B cell (primary cell): ENCODE results near the gene SLC26A8. TPM values are rescaled to one million over a fixed set of nuclear protein-coding genes. Genes with fewer than 3 reads are reported as not detected.

ENCODE experiments used
- ATAC-seq: fragments of 200-7000 bp; cut with Tn5 transposase; one replicate; pipeline ENCODE4 v1.10.0; 2021; ENCODE audit warnings: low read depth, mild to moderate bottlenecking, moderate number of reproducible peaks, moderate library complexity
- CTCF ChIA-PET: fragments of 350-600 bp; sonication (Branson Sonifier 250); formaldehyde crosslinking; loops from one replicate; lab custom pipeline; 2021; ENCODE audit warnings: antibody characterized with exemption, inconsistent platforms; lab: Charles Lee
- POLR2A ChIA-PET: fragments of 350-600 bp; sonication (Branson Sonifier 250); formaldehyde crosslinking; loops from one replicate; lab custom pipeline; 2021; ENCODE audit warnings: antibody characterized with exemption; lab: Charles Lee
- DNase-seq: peaks from one replicate; pipeline ENCODE4 v3.0.0; 2013
- H2AFZ ChIP-seq: 2 replicates; pipeline ENCODE4 v1.6.1; 2012; ENCODE audit warnings: mild to moderate bottlenecking, low read depth, low read length; ENCODE audit not compliant: insufficient read depth, poor library complexity, severe bottlenecking
- H3K27ac ChIP-seq, 2 donors: 1 replicate in 1 of 2; 2 replicates in 1 of 2; pipeline ENCODE4 v1.5.1; 2012 to 2013; ENCODE audit warnings: low read length in 2 of 2, mild to moderate bottlenecking in 2 of 2, moderate library complexity in 1 of 2
- H3K27me3 ChIP-seq, 4 experiments: fragments of 200-600 bp in 1 of 4; sonication (generic) in 1 of 4; replicated peaks in 1 of 4; 1 replicate in 2 of 4; 2 replicates in 2 of 4; pipeline versions ENCODE4 v1.6.1 to v1.7.0; 2013 to 2016; ENCODE audit warnings: low read length in 3 of 4, mild to moderate bottlenecking in 2 of 4, mixed read lengths in 1 of 4, moderate library complexity in 1 of 4; ENCODE audit not compliant: insufficient read depth in 4 of 4, control insufficient read depth in 3 of 4; ENCODE audit errors: control extremely low read depth in 1 of 4
- H3K36me3 ChIP-seq, 2 experiments: replicated peaks in 1 of 2; 1 replicate in 1 of 2; 2 replicates in 1 of 2; pipeline versions ENCODE4 v1.6.1 to v1.7.1; 2013; ENCODE audit warnings: low read length in 1 of 2; ENCODE audit not compliant: insufficient read depth in 2 of 2, control insufficient read depth in 1 of 2; ENCODE audit errors: control extremely low read depth in 1 of 2, extremely low read depth in 1 of 2
- H3K4me1 ChIP-seq, 2 donors: fragments of 200-600 bp in 1 of 2; sonication (generic) in 1 of 2; 1 replicate in 1 of 2; 2 replicates in 1 of 2; pipeline versions ENCODE4 v1.5.1 to v1.6.1; 2013 to 2017; ENCODE audit warnings: low read length in 2 of 2; ENCODE audit not compliant: control insufficient read depth in 2 of 2, insufficient read depth in 2 of 2
- H3K4me2 ChIP-seq: replicated peaks from 2 replicates; pipeline ENCODE3; 2012; ENCODE audit warnings: mild to moderate bottlenecking, low read depth, low read length; ENCODE audit not compliant: poor library complexity, severe bottlenecking
- H3K4me3 ChIP-seq, 5 experiments: fragments of 200-600 bp in 1 of 5; sonication (generic) in 1 of 5; 1 replicate in 3 of 5; 2 replicates in 2 of 5; pipeline versions ENCODE4 v1.5.1 to v1.7.0; 2011 to 2016; ENCODE audit warnings: low read length in 4 of 5, mild to moderate bottlenecking in 4 of 5, low read depth in 2 of 5, control low read depth in 1 of 5, moderate library complexity in 1 of 5; ENCODE audit not compliant: insufficient read depth in 1 of 5; ENCODE audit errors: control extremely low read depth in 1 of 5, extremely low read depth in 1 of 5
- H3K79me2 ChIP-seq: fragments of 200-600 bp; sonication (generic); one replicate; pipeline ENCODE4 v1.6.0; 2016; ENCODE audit warnings: low read length; ENCODE audit not compliant: control insufficient read depth, insufficient read depth
- H3K9ac ChIP-seq: fragments of 200-600 bp; sonication (generic); 2 replicates; pipeline ENCODE4 v1.6.1; 2017; ENCODE audit warnings: mild to moderate bottlenecking, low read length, moderate library complexity
- H3K9me3 ChIP-seq, 3 donors: one replicate each; pipeline versions ENCODE4 v1.6.1 to v1.7.1; 2013; ENCODE audit warnings: low read length in 2 of 3; ENCODE audit not compliant: control insufficient read depth in 2 of 3, insufficient read depth in 1 of 3; ENCODE audit errors: control extremely low read depth in 1 of 3
- H4K20me1 ChIP-seq: 2 replicates; pipeline ENCODE4 v1.6.0; 2012; ENCODE audit warnings: mild to moderate bottlenecking, low read length; ENCODE audit not compliant: insufficient read depth, control insufficient read depth, poor library complexity, severe bottlenecking
- H3K27ac Mint-ChIP-seq: one replicate; pipeline ENCODE4 v1.8.0; 2021; ENCODE audit warnings: mixed read lengths
- H3K27me3 Mint-ChIP-seq: one replicate; pipeline ENCODE4 v1.8.0; 2021; ENCODE audit warnings: mixed read lengths
- H3K4me1 Mint-ChIP-seq: one replicate; pipeline ENCODE4 v1.8.0; 2021; ENCODE audit warnings: mixed read lengths
- H3K4me3 Mint-ChIP-seq: one replicate; pipeline ENCODE4 v1.8.0; 2021; ENCODE audit warnings: mixed read lengths
- H3K9me3 Mint-ChIP-seq: one replicate; pipeline ENCODE4 v1.8.0; 2022; ENCODE audit warnings: mixed read lengths; ENCODE audit not compliant: insufficient read depth
- CTCF ChIP-seq: fragments of 200-600 bp; IDR thresholded peaks from one replicate; pipeline ENCODE4 v1.8.0; 2022; ENCODE audit warnings: antibody characterized with exemption, mild to moderate bottlenecking
- EZH2 ChIP-seq: IDR thresholded peaks from 2 replicates; pipeline ENCODE4 v1.6.1; 2012; ENCODE audit warnings: borderline replicate concordance, low read depth, mild to moderate bottlenecking, moderate library complexity, low read length; ENCODE audit not compliant: insufficient read depth, poor library complexity, severe bottlenecking
- WGBS: methylation state at CpG from one replicate; pipeline ENCODE4 v1.1.5; 2013; ENCODE audit warnings: missing lambda C conversion rate; ENCODE audit not compliant: insufficient coverage; 5-methylcytosine and 5-hydroxymethylcytosine counted together
- intact Hi-C: fragments of 100-400 bp; cut with micrococcal nuclease; formaldehyde crosslinking; loops from one replicate; pipeline ENCODE4 v1.10.0; 2022
- polyA plus RNA-seq: library from polyadenylated mRNA; depleted of rRNA; stranded (reverse); fragments of >200 nt; gene quantifications from 2 replicates; pipeline ENCODE4 v1.2.3, GENCODE V29; 2012
- total RNA-seq, 2 donors: library from RNA; stranded (reverse); fragments of 120-200 nt in 1 of 2; gene quantifications; 1 replicate in 1 of 2; 2 replicates in 1 of 2; pipeline versions ENCODE4 v1.2.3 to v1.2.4, GENCODE V29; 2013 to 2022

The SLC26A8 gene
- total and polyA plus RNA-seq, 2 donors (not counting 1 experiment from before 2014, with no cell fraction given), result 0.01 TPM; not detected in 1

GRCh38 chr6:36028877-36029324 lies 4.5 kb upstream of the SLC26A8 start:
- Histone ChIP-seq H3K4me1 (peaks cover 35 to 43% of the 10 kb centered on the region in 2 donors), H3K27ac (peak overlapping the region; percentile 61 to 64), H3K9me3 (no peaks in the 10 kb centered on the region), H2AFZ (peak overlapping the region; percentile 96), H3K9ac (peak overlapping the region; percentile 88), H3K4me3 (peak overlapping the region; percentile 79 to 91 (median 87)), H3K79me2 (peaks cover 62% of the 10 kb centered on the region), H3K4me2 (peak overlapping the region; percentile 81), H4K20me1 (peaks cover 45% of the 10 kb centered on the region), H3K36me3 (no peaks in the 10 kb centered on the region), H3K27me3 (peaks cover 0 to 15% (median 12%) of the 10 kb centered on the region in 4 experiments)
- peak overlapping the region; percentile 96 for H3K4me3 Mint-ChIP-seq
- peaks cover 46% of the 10 kb centered on the region for H3K4me1 Mint-ChIP-seq
- no peak for ATAC-seq
- CTCF ChIA-PET, result interaction anchor here (0.5 to 9.2 kb wide), 17 partner anchors 9 to 1685 kb away, joined by 3 to 150 read pairs (median 4); partner anchors contain the start of gene BRPF3
- 0% methylated on average over 3 of the region's 13 CpGs for WGBS
- TF ChIP-seq EZH2, result no peak
- TF ChIP-seq CTCF, result no peak
- H3K27ac Mint-ChIP-seq, result peak overlapping the region; percentile 93
- POLR2A ChIA-PET, result interaction anchor here (0.8 to 1.2 kb wide), 2 partner anchors 95 to 127 kb away, joined by 3 to 4 read pairs; no protein-coding TSS in a partner anchor
- intact Hi-C loops, result loop anchor here (5.0 kb wide), 3 partner anchors 313 to 577 kb away; partner anchors contain the start of genes FANCE and SRSF3
- peak; percentile 60 for DNase-seq
- no peaks in the 10 kb centered on the region for H3K9me3 Mint-ChIP-seq
- peaks cover 16% of the 10 kb centered on the region for H3K27me3 Mint-ChIP-seq
